GM23248 (cell line): ENCODE results near the gene WHRN. TPM values are rescaled to one million over a fixed set of nuclear protein-coding genes. Genes with fewer than 3 reads are reported as not detected.

Experiments
- DNase-seq: peaks from one replicate; pipeline ENCODE4 v3.0.0-alpha.2; 2015
- H2AFZ ChIP-seq: fragments of 200-600 bp; sonication (generic); 2 replicates; pipeline ENCODE4 v1.6.1; 2016; ENCODE audit warnings: antibody characterized with exemption
- H3F3A ChIP-seq: fragments of 200-600 bp; sonication (generic); 2 replicates; pipeline ENCODE4 v1.6.1; 2016; ENCODE audit warnings: mild to moderate bottlenecking, antibody characterized with exemption, mixed run types; ENCODE audit not compliant: insufficient read depth
- H3K27ac ChIP-seq: fragments of 200-600 bp; sonication (generic); 2 replicates; pipeline ENCODE4 v1.5.1; 2016; ENCODE audit warnings: mild to moderate bottlenecking
- H3K27me3 ChIP-seq: fragments of 200-600 bp; sonication (generic); replicated peaks from 2 replicates; pipeline ENCODE4 v1.6.1; 2016; ENCODE audit warnings: mild to moderate bottlenecking; ENCODE audit not compliant: insufficient read depth
- H3K36me3 ChIP-seq: fragments of 200-600 bp; sonication (generic); 2 replicates; pipeline ENCODE4 v1.6.1; 2016; ENCODE audit warnings: low read depth, mild to moderate bottlenecking
- H3K4me1 ChIP-seq: fragments of 200-600 bp; sonication (generic); 2 replicates; pipeline ENCODE4 v1.6.1; 2016; ENCODE audit warnings: mild to moderate bottlenecking; ENCODE audit not compliant: insufficient read depth
- H3K4me2 ChIP-seq: fragments of 200-600 bp; sonication (generic); one replicate; pipeline ENCODE4 v1.6.1; 2016; ENCODE audit warnings: mild to moderate bottlenecking; ENCODE audit not compliant: unreplicated experiment
- H3K4me3 ChIP-seq: fragments of 200-600 bp; sonication (generic); 2 replicates; pipeline ENCODE4 v1.5.1; 2016; ENCODE audit warnings: mild to moderate bottlenecking
- H3K79me2 ChIP-seq: fragments of 200-600 bp; sonication (generic); 2 replicates; pipeline ENCODE4 v1.6.1; 2016; ENCODE audit warnings: mild to moderate bottlenecking; ENCODE audit not compliant: insufficient read depth
- H3K9ac ChIP-seq: fragments of 200-600 bp; sonication (generic); 2 replicates; pipeline ENCODE4 v1.6.1; 2016; ENCODE audit warnings: mild to moderate bottlenecking
- H3K9me2 ChIP-seq: fragments of 200-600 bp; sonication (generic); 2 replicates; pipeline ENCODE4 v1.6.1; 2016; ENCODE audit warnings: mixed run types, mild to moderate bottlenecking, moderate library complexity; ENCODE audit not compliant: insufficient read depth
- H3K9me3 ChIP-seq: fragments of 200-600 bp; sonication (generic); one replicate; pipeline ENCODE4 v1.6.1; 2017; ENCODE audit warnings: low read depth
- H4K20me1 ChIP-seq: fragments of 200-600 bp; sonication (generic); 2 replicates; pipeline ENCODE4 v1.6.0; 2016; ENCODE audit not compliant: insufficient read depth
- EZH2 ChIP-seq: fragments of 200-600 bp; sonication (generic); IDR thresholded peaks from 2 replicates; pipeline ENCODE4 v1.6.1; 2018; ENCODE audit warnings: antibody characterized with exemption, mild to moderate bottlenecking; ENCODE audit not compliant: insufficient read depth, poor library complexity, severe bottlenecking
- EZH2phosphoT487 ChIP-seq: fragments of 200-600 bp; sonication (generic); IDR thresholded peaks from 2 replicates; pipeline ENCODE4 v1.6.1; 2018; ENCODE audit warnings: antibody characterized with exemption, moderate library complexity, mild to moderate bottlenecking, low read depth; ENCODE audit not compliant: insufficient read depth
- WGBS, 2 experiments: methylation state at CpG; one replicate each; pipeline ENCODE4 v1.1.6; 2015 to 2017; ENCODE audit warnings: low lambda C conversion rate in 2 of 2, low coverage in 1 of 2; ENCODE audit errors: missing lambda C conversion rate in 2 of 2; 5-methylcytosine and 5-hydroxymethylcytosine counted together
- in situ Hi-C: fragments of 300-500 bp; cut with MboI; formaldehyde crosslinking; loops from 2 replicates; pipeline ENCODE4 v1.15.0; 2020
- polyA plus RNA-seq: library from polyadenylated mRNA; unstranded; fragments of >200 nt; fragmentation: Nextera tagmentation; extraction: Ambion mirVana; gene quantifications from 2 replicates; pipeline ENCODE4 v1.2.1, GENCODE V29; 2016
- total RNA-seq: library from RNA; depleted of rRNA; stranded (reverse); fragments of >200 nt; shearing (Covaris generic); gene quantifications from 2 replicates; pipeline ENCODE4 v1.2.3, GENCODE V29; 2014

The WHRN gene
- total and polyA plus RNA-seq, 2 experiments from 2014 or later = 0.76 to 1.5 TPM

- H3K4me2 ChIP-seq = no peak overlapping the region
- H3K9ac ChIP-seq = no peak overlapping the region
- H3F3A ChIP-seq = no peaks in the 10 kb centered on the region
- no peaks in the 10 kb centered on the region for H3K36me3 ChIP-seq
- H2AFZ ChIP-seq = no peak overlapping the region
- no peaks in the 10 kb centered on the region for H3K9me3 ChIP-seq
- 29 to 31% methylated on average over 15 of the region's 15 CpGs for WGBS, 2 experiments
- H3K4me3 ChIP-seq = no peak overlapping the region
- DNase-seq = peak; percentile 87
- no peaks in the 10 kb centered on the region for H3K4me1 ChIP-seq
- H3K27ac ChIP-seq = no peak overlapping the region
- H3K79me2 ChIP-seq = no peaks in the 10 kb centered on the region
- TF ChIP-seq EZH2 = no peak
- no peak for TF ChIP-seq EZH2phosphoT487
- in situ Hi-C loops = loop anchor here (10.0 kb wide), 1 partner anchor 249 kb away; the partner anchor contains the start of gene TEX53
- H3K27me3 ChIP-seq = no peaks in the 10 kb centered on the region
- no peaks in the 10 kb centered on the region for H4K20me1 ChIP-seq
- no peaks in the 10 kb centered on the region for H3K9me2 ChIP-seq
Measured at GRCh38 chr9:114405294-114406034, 99.8 kb downstream of the WHRN start.

- Histone ChIP-seq H2AFZ (no peak overlapping the region), H3K27me3 (no peaks in the 10 kb centered on the region), H3K4me2 (no peak overlapping the region), H3K9me2 (no peaks in the 10 kb centered on the region), H3K9me3 (no peaks in the 10 kb centered on the region), H4K20me1 (no peaks in the 10 kb centered on the region), H3K79me2 (no peaks in the 10 kb centered on the region), H3K36me3 (no peaks in the 10 kb centered on the region), H3K9ac (no peak overlapping the region), H3F3A (no peaks in the 10 kb centered on the region), H3K4me1 (no peaks in the 10 kb centered on the region), H3K4me3 (no peak overlapping the region), H3K27ac (no peak overlapping the region)
- no peak for DNase-seq
- no peak for TF ChIP-seq EZH2phosphoT487
- TF ChIP-seq EZH2 = no peak
- in situ Hi-C loops = loop anchor here (10.0 kb wide), 1 partner anchor 250 kb away; the partner anchor contains the start of gene TEX53
- 51 to 54% methylated on average over 2 of the region's 2 CpGs for WGBS, 2 experiments
Measured at GRCh38 chr9:114404531-114404930, 100.7 kb downstream of the WHRN start.

GRCh38 chr9:114403153-114403756 is 102.0 kb downstream of the WHRN start:
- Histone ChIP-seq H3K9me2 (no peaks in the 10 kb centered on the region), H4K20me1 (no peaks in the 10 kb centered on the region), H3K4me3 (no peak overlapping the region), H3K27ac (no peak overlapping the region), H3K9ac (no peak overlapping the region), H3K79me2 (no peaks in the 10 kb centered on the region), H2AFZ (no peak overlapping the region), H3K27me3 (no peaks in the 10 kb centered on the region), H3K4me1 (no peaks in the 10 kb centered on the region), H3F3A (no peaks in the 10 kb centered on the region), H3K4me2 (no peak overlapping the region), H3K9me3 (no peaks in the 10 kb centered on the region), H3K36me3 (no peaks in the 10 kb centered on the region)
- TF ChIP-seq EZH2phosphoT487 (no peak), EZH2 (no peak)
- no peak for DNase-seq
- in situ Hi-C loops = loop anchor here (10.0 kb wide), 1 partner anchor 252 kb away; the partner anchor contains the start of gene TEX53
- 87 to 92% methylated on average over 16 of the region's 16 CpGs for WGBS, 2 experiments

- H2AFZ ChIP-seq = no peak overlapping the region
- in situ Hi-C loops = loop anchor here (10.0 kb wide), 1 partner anchor 253 kb away; the partner anchor contains the start of gene TEX53
- no peak for DNase-seq
- H3K9ac ChIP-seq = no peak overlapping the region
- no peaks in the 10 kb centered on the region for H3K9me3 ChIP-seq
- 0 out of 2 replicates have a peak, but pooled peaks cover 4% of the 10 kb centered on the region for H3F3A ChIP-seq
- no peaks in the 10 kb centered on the region for H4K20me1 ChIP-seq
- H3K4me2 ChIP-seq = no peak overlapping the region
- peaks cover 10% of the 10 kb centered on the region; the same call in 1 of the 2 replicates for H3K4me1 ChIP-seq
- H3K4me3 ChIP-seq = no peak overlapping the region
- no peaks in the 10 kb centered on the region for H3K79me2 ChIP-seq
- no peaks in the 10 kb centered on the region for H3K36me3 ChIP-seq
- TF ChIP-seq EZH2phosphoT487 = no peak
- TF ChIP-seq EZH2 = no peak
- no peaks in the 10 kb centered on the region for H3K27me3 ChIP-seq
- 93 to 95% methylated on average over 7 of the region's 7 CpGs for WGBS, 2 experiments
- H3K27ac ChIP-seq = no peak overlapping the region
- no peaks in the 10 kb centered on the region for H3K9me2 ChIP-seq
Measured at GRCh38 chr9:114401344-114401743, 103.9 kb downstream of the WHRN start.
